Ectodermal cell (in vitro differentiated cells): ENCODE data around the gene CEL.
"Not testable (repeated sequence)": the region's sequence is repeated elsewhere in the genome, so short reads cannot be mapped to it uniquely, and the experiment has no call there.

Source experiments
- H3K27ac ChIP-seq: 2 replicates; pipeline ENCODE4 v1.7.0; 2013; ENCODE audit warnings: mild to moderate bottlenecking, low read depth, low read length; ENCODE audit not compliant: insufficient read depth, poor library complexity, severe bottlenecking
- H3K27me3 ChIP-seq: 2 replicates; pipeline ENCODE4 v1.7.0; 2013; ENCODE audit warnings: mild to moderate bottlenecking, low read length; ENCODE audit not compliant: insufficient read depth, control insufficient read depth, poor library complexity, severe bottlenecking
- H3K36me3 ChIP-seq: one replicate; pipeline ENCODE4 v1.7.0; 2013; ENCODE audit warnings: low read length; ENCODE audit not compliant: control insufficient read depth, insufficient read depth
- H3K4me1 ChIP-seq: one replicate; pipeline ENCODE4 v1.7.0; 2013; ENCODE audit warnings: low read length; ENCODE audit not compliant: control insufficient read depth, insufficient read depth
- H3K4me3 ChIP-seq: 2 replicates; pipeline ENCODE4 v1.7.0; 2013; ENCODE audit warnings: low read depth, low read length, control low read depth; ENCODE audit not compliant: insufficient read depth
- H3K9me3 ChIP-seq: 2 replicates; pipeline ENCODE4 v1.7.0; 2013; ENCODE audit warnings: mild to moderate bottlenecking, low read length, moderate library complexity; ENCODE audit not compliant: control insufficient read depth
- WGBS, 2 experiments: methylation state at CpG; one replicate each; pipeline ENCODE4 v1.1.7; 2013; ENCODE audit warnings: missing lambda C conversion rate in 2 of 2; 5-methylcytosine and 5-hydroxymethylcytosine counted together

The CEL gene

GRCh38 chr9:133071484-133072150, 9.8 kb downstream of the CEL start:
- Histone ChIP-seq H3K36me3 (no peaks in the 10 kb centered on the region), H3K9me3 (no peaks in the 10 kb centered on the region), H3K4me1 (no peaks in the 10 kb centered on the region), H3K27me3 (no peaks in the 10 kb centered on the region), H3K27ac (no peak overlapping the region), H3K4me3 (no peak overlapping the region)
- WGBS, 2 experiments = 95 to 96% methylated on average over 33 of the region's 33 CpGs

- H3K36me3 ChIP-seq, H3K4me1 ChIP-seq, H3K27me3 ChIP-seq, H3K9me3 ChIP-seq, H3K4me3 ChIP-seq, H3K27ac ChIP-seq: not testable (repeated sequence)
- 92 to 94% methylated on average over 5 of the region's 5 CpGs for whole genome bisulfite sequencing, 2 experiments
Measured at GRCh38 chr9:133072210-133072609, 10.4 kb downstream of the CEL start.

- WGBS, 2 experiments = 92 to 94% methylated on average over 11 of the region's 12 CpGs
- H3K36me3 ChIP-seq = no peaks in the 10 kb centered on the region
- no peaks in the 10 kb centered on the region for H3K9me3 ChIP-seq
- H3K4me1 ChIP-seq = no peaks in the 10 kb centered on the region
- H3K27ac ChIP-seq = no peak overlapping the region
- H3K4me3 ChIP-seq = no peak overlapping the region
- no peaks in the 10 kb centered on the region for H3K27me3 ChIP-seq
Measured at GRCh38 chr9:133073086-133074014, 11.6 kb downstream of the CEL start.

GRCh38 chr9:133074111-133074651, 12.4 kb downstream of the CEL start:
- H3K9me3 ChIP-seq = no peaks in the 10 kb centered on the region
- WGBS, 2 experiments = 92 to 93% methylated on average over 8 of the region's 8 CpGs

GRCh38 chr9:133075925-133076630, 14.3 kb downstream of the CEL start:
- 94% methylated on average over 4 of the region's 4 CpGs for WGBS, 2 experiments
- H3K36me3 ChIP-seq = no peaks in the 10 kb centered on the region
- H3K4me1 ChIP-seq = peaks cover 8% of the 10 kb centered on the region
- H3K27me3 ChIP-seq = no peaks in the 10 kb centered on the region
- H3K4me3 ChIP-seq = no peak overlapping the region
- no peak overlapping the region for H3K27ac ChIP-seq
- H3K9me3 ChIP-seq = no peaks in the 10 kb centered on the region

More at GRCh38 chr9:133074111-133074651, 12.4 kb downstream of the CEL start:
- H3K27ac ChIP-seq = no peak overlapping the region
- no peaks in the 10 kb centered on the region for H3K27me3 ChIP-seq
- H3K4me3 ChIP-seq = no peak overlapping the region
- no peaks in the 10 kb centered on the region for H3K36me3 ChIP-seq
- H3K4me1 ChIP-seq = no peaks in the 10 kb centered on the region

GRCh38 chr9:133076691-133077090, 14.9 kb downstream of the CEL start:
- Histone ChIP-seq H3K4me3 (no peak overlapping the region), H3K27ac (no peak overlapping the region), H3K9me3 (no peaks in the 10 kb centered on the region), H3K4me1 (peaks cover 8% of the 10 kb centered on the region), H3K27me3 (no peaks in the 10 kb centered on the region), H3K36me3 (no peaks in the 10 kb centered on the region)
- 95 to 97% methylated on average over 4 of the region's 4 CpGs for WGBS, 2 experiments

- Histone ChIP-seq H3K27me3 (no peaks in the 10 kb centered on the region), H3K27ac (no peak overlapping the region), H3K4me1 (peaks cover 8% of the 10 kb centered on the region), H3K4me3 (no peak overlapping the region), H3K36me3 (no peaks in the 10 kb centered on the region), H3K9me3 (no peaks in the 10 kb centered on the region)
- WGBS, 2 experiments = 91 to 93% methylated on average over 14 of the region's 14 CpGs
Measured at GRCh38 chr9:133078486-133078885, 16.7 kb downstream of the CEL start.

- no peak overlapping the region for H3K4me3 ChIP-seq
- peaks cover 8% of the 10 kb centered on the region for H3K4me1 ChIP-seq
- no peaks in the 10 kb centered on the region for H3K9me3 ChIP-seq
- no peaks in the 10 kb centered on the region for H3K27me3 ChIP-seq
- 37 to 55% methylated on average over 6 to 7 of the region's 7 CpGs for WGBS, 2 experiments
- H3K36me3 ChIP-seq = no peaks in the 10 kb centered on the region
- H3K27ac ChIP-seq = no peak overlapping the region
Measured at GRCh38 chr9:133080161-133080560, 18.4 kb downstream of the CEL start.

GRCh38 chr9:133080786-133081779, 19.3 kb downstream of the CEL start:
- not testable (repeated sequence) for H3K27ac ChIP-seq, H3K4me3 ChIP-seq
- WGBS, 2 experiments = 81 to 83% methylated on average over 6 to 7 of the region's 18 CpGs

More at GRCh38 chr9:133080786-133081779, 19.3 kb downstream of the CEL start:
- not testable (repeated sequence) for H3K36me3 ChIP-seq, H3K9me3 ChIP-seq, H3K27me3 ChIP-seq, H3K4me1 ChIP-seq
